Breast epithelium (tissue), 4 donors: Measurements from ENCODE around the gene FBXL7. TPM values are rescaled to one million over a fixed set of nuclear protein-coding genes. Genes with fewer than 3 reads are reported as not detected.

Experiments used
- DNase-seq, 2 donors: peaks; one replicate each; pipeline ENCODE4 v3.0.0-alpha.2; 2019; ENCODE audit warnings: low spot score in 2 of 2
- H3K27ac ChIP-seq, 2 donors: fragments of 200-600 bp; sonication (generic) in 1 of 2; one replicate each; pipeline ENCODE4 v1.5.1; 2016 to 2019; ENCODE audit warnings: mild to moderate bottlenecking in 1 of 2
- H3K27me3 ChIP-seq, 2 donors: fragments of 200-600 bp; sonication (generic) in 1 of 2; one replicate each; pipeline versions ENCODE4 v1.5.1 to v1.6.0; 2017 to 2019; ENCODE audit warnings: control low read depth in 1 of 2, mild to moderate bottlenecking in 1 of 2
- H3K36me3 ChIP-seq: fragments of 200-600 bp; one replicate; pipeline ENCODE4 v1.5.1; 2019
- H3K4me1 ChIP-seq, 2 donors: fragments of 200-600 bp; sonication (generic); one replicate each; pipeline ENCODE4 v1.5.1; 2016 to 2019; ENCODE audit warnings: control low read depth in 1 of 2
- H3K4me3 ChIP-seq, 3 donors: fragments of 200-600 bp; sonication (generic); 1 replicate in 2 of 3; 2 replicates in 1 of 3; pipeline ENCODE4 v1.5.1; 2016 to 2019; ENCODE audit warnings: mild to moderate bottlenecking in 3 of 3, moderate library complexity in 2 of 3
- H3K9me3 ChIP-seq, 2 donors: fragments of 200-600 bp; sonication (generic) in 1 of 2; one replicate each; pipeline ENCODE4 v1.5.1; 2016 to 2019; ENCODE audit warnings: control low read depth in 1 of 2
- POLR2A ChIP-seq: fragments of 450-650 bp; IDR thresholded peaks from one replicate; pipeline ENCODE4 v1.6.1; 2016; ENCODE audit warnings: antibody characterized with exemption, mild to moderate bottlenecking, moderate library complexity
- POLR2AphosphoS5 ChIP-seq, 3 donors: sonication (generic); formaldehyde crosslinking; IDR thresholded peaks; one replicate each; pipeline ENCODE4 v1.6.1; 2017; ENCODE audit warnings: antibody characterized with exemption in 3 of 3
- intact Hi-C: fragments of 100-400 bp; cut with DNase I; formaldehyde crosslinking; loops from one replicate; pipeline ENCODE4 v1.15.1; 2023; ENCODE audit warnings: low total_unique reads
- total RNA-seq, 3 donors: library from RNA; depleted of rRNA; stranded (reverse); fragments of >200 nt; gene quantifications; one replicate each; pipeline ENCODE4 v1.1.0, GENCODE V29; 2016
- TF ChIP-seq, protein P1 (sequence below), 3 donors: fragments of 450-650 bp; IDR thresholded peaks; one replicate each; pipeline ENCODE4 v1.5.1; 2016 to 2017; ENCODE audit warnings: antibody characterized with exemption in 3 of 3, mild to moderate bottlenecking in 3 of 3, moderate library complexity in 3 of 3

The FBXL7 gene
- total RNA-seq, 3 donors from 2014 or later: 6.9 to 17.3 (median 10.8) TPM

DNA sequence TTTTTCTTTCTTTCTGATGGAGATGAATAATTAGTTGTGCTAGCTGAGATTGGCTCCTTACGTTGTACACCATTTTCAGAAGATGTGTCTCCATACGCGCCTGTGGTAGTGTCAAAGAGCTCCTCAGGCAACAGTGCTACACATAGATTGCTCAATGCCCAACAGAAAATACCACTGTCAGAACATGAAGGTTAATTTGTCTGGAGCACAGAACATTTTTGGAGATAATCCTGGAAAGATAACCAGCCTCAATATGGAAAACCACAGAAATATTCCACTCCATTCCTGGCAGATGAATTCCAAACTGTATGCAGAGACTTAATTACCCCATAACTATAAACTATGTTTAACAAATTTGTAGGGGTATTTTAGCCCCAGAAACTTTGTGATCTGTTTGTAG lies 446.0 kb downstream of the FBXL7 start:
- no peaks in the 10 kb centered on the region for H3K4me1 ChIP-seq
- no peak overlapping the region for H3K4me3 ChIP-seq
- no peak overlapping the region for H3K27ac ChIP-seq
- no peaks in the 10 kb centered on the region for H3K9me3 ChIP-seq
- no peak for DNase-seq
- intact Hi-C loops: no loop called here
- TF ChIP-seq POLR2AphosphoS5 (IDR thresholded peaks at IDR 0.05): no peak
- no peak for TF ChIP-seq POLR2A
- TF ChIP-seq, protein P1, sequence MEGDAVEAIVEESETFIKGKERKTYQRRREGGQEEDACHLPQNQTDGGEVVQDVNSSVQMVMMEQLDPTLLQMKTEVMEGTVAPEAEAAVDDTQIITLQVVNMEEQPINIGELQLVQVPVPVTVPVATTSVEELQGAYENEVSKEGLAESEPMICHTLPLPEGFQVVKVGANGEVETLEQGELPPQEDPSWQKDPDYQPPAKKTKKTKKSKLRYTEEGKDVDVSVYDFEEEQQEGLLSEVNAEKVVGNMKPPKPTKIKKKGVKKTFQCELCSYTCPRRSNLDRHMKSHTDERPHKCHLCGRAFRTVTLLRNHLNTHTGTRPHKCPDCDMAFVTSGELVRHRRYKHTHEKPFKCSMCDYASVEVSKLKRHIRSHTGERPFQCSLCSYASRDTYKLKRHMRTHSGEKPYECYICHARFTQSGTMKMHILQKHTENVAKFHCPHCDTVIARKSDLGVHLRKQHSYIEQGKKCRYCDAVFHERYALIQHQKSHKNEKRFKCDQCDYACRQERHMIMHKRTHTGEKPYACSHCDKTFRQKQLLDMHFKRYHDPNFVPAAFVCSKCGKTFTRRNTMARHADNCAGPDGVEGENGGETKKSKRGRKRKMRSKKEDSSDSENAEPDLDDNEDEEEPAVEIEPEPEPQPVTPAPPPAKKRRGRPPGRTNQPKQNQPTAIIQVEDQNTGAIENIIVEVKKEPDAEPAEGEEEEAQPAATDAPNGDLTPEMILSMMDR (IDR thresholded peaks at IDR 0.05): no peak
- H3K36me3 ChIP-seq: no peaks in the 10 kb centered on the region
- H3K27me3 ChIP-seq: no peaks in the 10 kb centered on the region

DNA sequence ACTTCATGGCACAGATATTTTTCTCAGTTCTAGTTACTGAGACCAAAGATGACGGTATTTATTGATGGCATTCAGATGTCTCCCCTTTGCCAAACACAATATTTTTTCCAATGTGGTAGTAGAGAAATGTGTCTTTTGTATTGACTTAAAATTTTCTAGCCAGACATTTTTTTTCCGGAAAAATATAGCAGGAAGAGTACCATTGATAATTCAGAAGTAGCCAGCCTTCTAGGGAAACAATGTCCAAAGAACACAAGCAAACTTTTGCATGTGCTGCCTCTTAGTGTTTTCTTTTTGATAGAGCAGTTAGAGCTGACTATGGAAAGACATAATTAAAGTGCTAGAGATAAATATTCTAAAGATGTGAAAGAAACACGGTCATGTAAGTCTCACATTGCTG lies 448.2 kb downstream of the FBXL7 start:
- DNase-seq: no peak
- no peak overlapping the region for H3K27ac ChIP-seq
- no peaks in the 10 kb centered on the region for H3K27me3 ChIP-seq
- H3K4me3 ChIP-seq: no peak overlapping the region
- no peaks in the 10 kb centered on the region for H3K9me3 ChIP-seq
- no peaks in the 10 kb centered on the region for H3K36me3 ChIP-seq
- intact Hi-C loops: no loop called here
- no peak for TF ChIP-seq POLR2A
- TF ChIP-seq POLR2AphosphoS5 (IDR thresholded peaks at IDR 0.05): no peak
- TF ChIP-seq, protein P1 (IDR thresholded peaks at IDR 0.05): no peak
- H3K4me1 ChIP-seq: no peaks in the 10 kb centered on the region

DNA sequence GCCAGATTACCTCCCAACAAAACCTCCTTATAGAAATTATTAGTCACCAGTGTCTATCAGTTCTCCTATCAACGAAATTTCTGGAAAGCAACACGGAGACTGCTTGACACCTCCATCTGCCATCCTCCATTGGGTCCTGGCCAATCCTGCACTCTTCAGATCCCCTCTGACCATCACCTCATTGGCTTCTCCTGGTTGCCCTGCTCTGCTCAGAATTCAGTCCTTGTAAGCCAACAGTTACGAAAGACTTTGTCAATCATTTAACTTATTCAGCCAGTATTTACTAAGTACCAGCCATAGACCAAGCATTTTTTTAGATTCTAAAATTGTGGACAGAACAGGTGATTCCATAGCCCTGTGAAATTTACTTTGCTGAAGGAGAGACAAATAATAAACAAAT lies 451.1 kb downstream of the FBXL7 start:
- DNase-seq: no peak
- no peaks in the 10 kb centered on the region for H3K9me3 ChIP-seq
- TF ChIP-seq POLR2A: no peak
- no peaks in the 10 kb centered on the region for H3K36me3 ChIP-seq
- no peak overlapping the region for H3K27ac ChIP-seq
- no peak overlapping the region for H3K4me3 ChIP-seq
- no peaks in the 10 kb centered on the region for H3K27me3 ChIP-seq
- intact Hi-C loops: no loop called here
- no peaks in the 10 kb centered on the region for H3K4me1 ChIP-seq

DNA sequence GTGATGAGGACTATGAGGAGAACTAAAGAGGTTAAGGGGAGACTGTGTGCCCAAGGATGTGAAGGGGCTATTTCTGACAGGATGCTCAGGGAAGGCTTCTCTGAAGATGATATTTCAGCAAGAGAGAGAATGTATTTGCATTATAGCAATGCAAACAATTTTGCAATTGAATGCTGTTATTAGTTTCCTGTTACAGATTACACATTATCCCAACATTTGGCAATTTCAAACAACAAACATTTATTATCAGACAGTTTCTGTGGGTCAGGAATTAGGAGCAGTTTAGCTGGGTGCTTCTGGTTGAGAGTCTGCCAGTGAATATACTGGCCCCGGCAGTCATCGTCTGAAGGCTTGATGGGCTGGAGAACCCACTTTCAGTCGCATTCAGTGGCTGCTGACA lies 451.6 kb downstream of the FBXL7 start:
- Histone ChIP-seq H3K9me3 (no peaks in the 10 kb centered on the region), H3K27me3 (no peaks in the 10 kb centered on the region), H3K4me1 (no peaks in the 10 kb centered on the region), H3K4me3 (no peak overlapping the region), H3K27ac (no peak overlapping the region), H3K36me3 (no peaks in the 10 kb centered on the region)
- no peak for DNase-seq
- TF ChIP-seq POLR2AphosphoS5 (IDR thresholded peaks at IDR 0.05): no peak
- TF ChIP-seq POLR2A: no peak
- TF ChIP-seq, protein P1 (IDR thresholded peaks at IDR 0.05): no peak
- intact Hi-C loops: no loop called here

DNA sequence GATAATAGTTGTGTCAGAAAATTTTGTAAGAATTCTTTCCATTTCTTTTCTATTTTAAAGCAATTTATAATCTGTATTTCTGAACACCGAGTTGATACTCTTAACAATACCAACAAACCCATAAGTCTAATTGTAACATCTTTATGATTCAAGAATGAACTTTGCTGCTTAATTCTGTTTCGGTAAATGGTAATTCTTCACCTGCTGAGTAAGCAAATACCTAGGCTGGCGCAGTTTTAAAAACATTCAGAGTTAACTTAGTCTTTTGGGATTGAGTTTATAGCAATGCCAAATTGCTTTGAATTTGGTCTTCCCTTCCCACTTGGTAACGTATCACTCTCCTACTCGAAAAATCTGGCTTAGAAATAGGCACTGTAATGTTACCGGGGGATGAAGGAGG lies 456.6 kb downstream of the FBXL7 start:
- DNase-seq: no peak
- Histone ChIP-seq H3K9me3 (no peaks in the 10 kb centered on the region), H3K36me3 (no peaks in the 10 kb centered on the region), H3K4me1 (no peaks in the 10 kb centered on the region), H3K27ac (no peak overlapping the region), H3K27me3 (no peaks in the 10 kb centered on the region), H3K4me3 (no peak overlapping the region)
- TF ChIP-seq POLR2AphosphoS5 (IDR thresholded peaks at IDR 0.05): no peak
- intact Hi-C loops: no loop called here

DNA sequence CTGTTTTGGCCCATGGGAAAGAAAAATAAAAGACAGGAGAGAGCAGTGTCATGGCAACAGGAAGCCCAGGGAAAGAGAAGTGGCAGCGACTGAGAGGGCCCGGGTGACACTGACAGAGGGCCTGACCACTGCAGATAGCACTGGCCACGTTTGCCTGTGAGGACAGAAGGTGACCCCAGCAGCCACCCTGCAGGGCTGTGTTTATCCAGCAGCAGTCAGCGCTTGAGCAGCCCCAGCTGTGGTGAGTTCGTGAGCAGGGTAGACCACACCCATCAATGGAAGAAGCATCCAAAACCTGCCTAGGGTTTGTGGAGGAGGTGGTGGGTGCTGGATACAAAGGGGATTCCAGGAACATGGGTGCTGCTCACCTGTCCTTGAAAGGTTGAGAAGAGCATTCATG lies 457.1 kb downstream of the FBXL7 start:
- H3K27ac ChIP-seq: no peak overlapping the region
- intact Hi-C loops: no loop called here
- H3K27me3 ChIP-seq: no peaks in the 10 kb centered on the region
- no peaks in the 10 kb centered on the region for H3K36me3 ChIP-seq
- no peak overlapping the region for H3K4me3 ChIP-seq
- H3K9me3 ChIP-seq: no peaks in the 10 kb centered on the region
- no peaks in the 10 kb centered on the region for H3K4me1 ChIP-seq
- no peak for DNase-seq
- TF ChIP-seq POLR2A (no peak), POLR2AphosphoS5 (IDR thresholded peaks at IDR 0.05) (no peak)
- TF ChIP-seq, protein P1 (IDR thresholded peaks at IDR 0.05): no peak
